NB4 (cell line): Measurements from ENCODE around the gene CDC14B.

Experiments
- CTCF ChIP-seq: IDR thresholded peaks from one replicate; pipeline ENCODE4 v1.5.1; 2012; ENCODE audit warnings: low read depth, low read length
- MAX ChIP-seq: IDR thresholded peaks from 2 replicates; pipeline ENCODE4 v1.6.1; 2011; ENCODE audit warnings: low read depth, low read length
- MYC ChIP-seq: IDR thresholded peaks from 2 replicates; pipeline ENCODE4 v1.6.1; 2011; ENCODE audit warnings: low read depth, low read length
- POLR2A ChIP-seq: IDR thresholded peaks from 2 replicates; pipeline ENCODE4 v1.6.1; 2011; ENCODE audit warnings: mild to moderate bottlenecking; ENCODE audit not compliant: insufficient read length; ENCODE audit errors: extremely low read depth

GRCh38 chr9:96663506-96664120 is 44.0 kb upstream of the CDC14B start:
- TF ChIP-seq CTCF (no peak), MAX (no peak), MYC (no peak), POLR2A (no peak)
